HG02852 (cell line): Measurements from ENCODE around the gene PRKCA.
"Not testable (repeated sequence)": the region's sequence is repeated elsewhere in the genome, so short reads cannot be mapped to it uniquely, and the experiment has no call there.

ENCODE experiments used
- ATAC-seq: cut with Tn5 transposase; IDR thresholded peaks from one replicate; pipeline ENCODE4 v1.9.1; 2021; ENCODE audit warnings: mild to moderate bottlenecking, moderate library complexity; ENCODE audit not compliant: unreplicated experiment

Gene PRKCA

DNA sequence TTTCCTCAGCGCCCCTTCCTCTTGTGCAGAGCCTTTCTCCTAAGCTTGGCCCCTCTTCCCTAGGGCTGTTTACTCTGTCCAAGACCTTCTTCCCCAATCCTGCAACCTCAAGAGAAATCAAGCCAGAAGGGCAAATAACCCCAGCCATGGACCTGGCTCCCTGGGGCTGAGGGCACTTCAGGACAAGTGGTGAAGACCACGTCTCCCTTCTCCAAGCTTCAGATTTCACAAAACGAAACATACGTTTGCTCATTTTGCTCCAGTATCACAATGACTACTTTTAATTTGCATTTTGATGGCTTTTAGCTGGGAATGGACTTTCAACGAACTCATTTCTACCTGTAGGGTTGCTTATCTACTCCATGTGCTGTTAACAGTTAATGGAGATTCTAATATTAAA, 392.7 kb downstream of the PRKCA start:
- ATAC-seq, result no peak

GRCh38 chr17:66698270-66698669, 395.9 kb downstream of the PRKCA start:
- no peak for ATAC-seq

GRCh38 chr17:66701462-66701861, 399.0 kb downstream of the PRKCA start:
- no peak for ATAC-seq

GRCh38 chr17:66702106-66702936, 399.9 kb downstream of the PRKCA start:
- ATAC-seq, result no peak

DNA sequence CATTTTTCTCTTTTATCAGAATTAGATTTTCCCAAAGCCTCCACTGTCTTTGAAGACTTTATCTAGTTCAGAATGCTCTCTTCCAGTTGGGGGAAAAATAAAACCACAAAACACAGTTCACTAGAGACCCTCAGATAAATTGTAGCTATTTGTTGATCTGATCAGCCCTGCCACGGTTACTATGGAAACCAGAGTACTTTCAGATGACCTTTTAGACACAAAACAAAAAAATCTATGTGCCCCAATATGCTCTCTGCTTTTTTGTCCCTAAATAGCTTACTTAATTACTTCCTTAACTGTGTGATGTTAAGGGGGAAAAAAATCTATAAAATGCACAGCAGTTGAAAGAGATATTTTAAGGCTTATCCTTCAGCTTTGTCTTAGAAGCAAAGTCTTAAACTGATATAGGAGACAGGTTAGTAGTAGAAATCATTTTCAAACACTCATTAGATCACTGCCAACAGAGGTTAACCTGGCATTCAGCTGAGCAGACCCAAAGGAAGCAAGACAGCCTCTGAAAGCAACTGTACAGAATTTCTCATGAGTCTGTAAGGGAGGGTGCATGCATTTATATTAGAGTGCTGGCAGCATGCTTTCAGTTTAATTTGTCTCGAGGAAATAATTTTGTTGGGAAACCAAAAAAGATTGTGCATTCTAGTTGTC, 402.6 kb downstream of the PRKCA start:
- ATAC-seq, result no peak

- ATAC-seq, result no peak
Measured at GRCh38 chr17:66706851-66707450, 404.5 kb downstream of the PRKCA start.

DNA sequence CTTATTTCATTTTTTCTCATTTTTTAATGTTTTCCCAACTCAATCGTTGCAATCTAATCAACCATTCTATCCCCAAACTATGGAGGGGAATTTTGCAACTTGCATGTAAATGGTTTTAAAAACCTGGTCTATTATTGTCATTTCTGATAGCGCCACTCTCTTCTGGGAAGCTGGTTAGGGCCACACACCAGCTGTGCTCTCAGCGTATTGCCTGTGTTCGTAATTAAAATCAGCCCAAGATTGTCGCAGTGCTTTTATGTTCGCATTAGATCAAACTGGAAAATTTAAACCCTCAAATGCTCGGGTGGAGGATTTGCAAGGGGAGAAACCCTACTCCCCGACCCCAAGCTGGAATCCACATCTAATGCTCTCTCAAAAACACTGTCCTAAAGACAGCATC, 409.0 kb downstream of the PRKCA start:
- ATAC-seq, result no peak

DNA sequence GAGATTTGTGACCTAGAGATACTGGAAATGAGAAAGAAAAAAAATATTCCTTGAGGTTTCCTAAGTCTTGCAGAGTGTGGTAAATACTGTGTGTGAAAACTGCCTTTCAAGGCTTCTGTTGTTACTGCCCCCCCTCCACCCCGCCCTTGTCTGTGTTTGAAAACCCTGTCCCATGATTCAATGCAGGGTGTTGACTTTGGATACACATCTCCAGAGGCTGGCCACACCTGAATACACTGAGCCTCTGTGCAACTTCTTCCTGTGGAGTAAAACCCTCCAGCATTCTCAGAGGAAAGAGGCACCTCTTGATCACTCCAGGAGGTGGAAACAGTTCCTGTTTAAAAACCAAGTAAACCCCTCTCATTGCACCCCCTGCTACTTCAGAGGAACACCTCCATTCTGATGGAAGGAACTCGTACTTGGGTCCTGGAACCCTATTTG, 409.5 kb downstream of the PRKCA start:
- ATAC-seq, result no peak

- ATAC-seq, result no peak
Measured at GRCh38 chr17:66712453-66712852, 410.0 kb downstream of the PRKCA start.

- ATAC-seq, result not testable (repeated sequence)
Measured at GRCh38 chr17:66713021-66713532, 410.7 kb downstream of the PRKCA start.

DNA sequence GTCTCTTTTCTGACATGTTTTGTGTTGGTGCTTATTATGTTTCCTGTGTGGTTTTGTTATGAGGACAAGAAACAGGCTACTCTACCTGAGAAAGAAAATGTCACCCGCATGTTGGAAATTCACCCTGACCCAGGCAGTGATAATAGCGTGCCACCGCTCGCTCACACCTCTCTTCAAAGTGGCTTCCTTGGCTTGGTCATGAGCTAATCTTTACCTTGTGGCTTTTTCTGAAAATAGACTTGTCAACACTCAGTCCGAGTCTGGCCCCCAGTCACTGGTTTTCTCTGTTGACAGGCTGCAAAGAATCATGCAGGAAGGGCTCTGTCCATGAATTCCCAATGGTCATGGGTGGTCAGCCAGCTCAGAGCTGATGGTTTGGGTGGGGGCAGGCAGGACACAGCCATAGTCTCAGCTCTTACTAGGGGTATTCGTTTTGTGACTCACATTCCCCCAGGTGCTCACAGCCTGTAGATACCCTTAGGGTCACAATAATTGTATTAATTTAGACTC, 411.2 kb downstream of the PRKCA start:
- ATAC-seq, result peak; percentile 76

DNA sequence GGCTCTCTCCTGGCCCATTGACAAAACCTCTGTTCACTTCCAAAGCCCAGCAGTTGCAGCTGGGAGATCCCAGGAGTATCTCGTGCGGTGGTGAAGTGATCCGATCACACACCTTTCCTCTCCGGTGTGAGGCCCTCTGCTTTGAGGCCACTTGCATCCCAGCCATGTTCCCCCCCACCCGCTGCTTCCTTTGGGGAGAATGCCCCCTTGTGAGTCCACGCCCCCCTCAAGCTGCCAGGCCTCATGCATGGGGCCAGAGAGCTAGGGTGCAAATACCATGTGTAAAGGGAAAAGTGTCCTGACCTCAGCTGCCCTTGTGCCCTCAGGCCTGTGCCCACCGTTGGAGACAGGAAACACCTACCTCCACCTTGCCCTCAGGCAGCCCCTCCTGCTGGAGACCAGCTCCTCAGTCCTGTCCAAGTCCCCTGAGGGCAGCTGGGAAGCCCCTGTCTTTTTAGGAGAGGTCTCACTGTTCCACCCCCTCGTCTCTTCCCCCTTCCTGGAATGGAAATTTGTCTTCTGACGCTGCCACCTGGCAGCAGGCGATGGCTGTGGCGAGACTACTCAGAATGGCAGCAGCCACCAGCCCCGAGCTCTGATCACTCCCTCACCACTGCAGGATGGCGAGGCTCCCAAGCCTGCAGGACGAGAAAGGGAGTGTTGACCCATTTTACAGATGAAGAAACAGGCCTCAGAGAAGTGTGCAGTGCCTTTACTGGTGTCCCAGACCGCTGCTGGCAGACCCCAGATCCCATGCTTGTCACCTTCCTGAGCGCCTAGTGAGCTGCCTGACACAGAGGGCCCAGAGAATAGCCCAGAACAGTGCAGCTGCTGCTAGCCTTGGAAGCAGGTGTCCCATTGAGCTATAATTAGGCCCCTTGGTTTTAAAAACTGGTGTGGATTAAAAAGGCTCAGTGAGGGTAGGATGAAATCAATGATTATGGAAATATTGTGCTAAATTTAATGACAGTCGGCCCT, 411.9 kb downstream of the PRKCA start:
- ATAC-seq, result no peak

GRCh38 chr17:66715076-66715675, 412.8 kb downstream of the PRKCA start:
- ATAC-seq, result no peak

DNA sequence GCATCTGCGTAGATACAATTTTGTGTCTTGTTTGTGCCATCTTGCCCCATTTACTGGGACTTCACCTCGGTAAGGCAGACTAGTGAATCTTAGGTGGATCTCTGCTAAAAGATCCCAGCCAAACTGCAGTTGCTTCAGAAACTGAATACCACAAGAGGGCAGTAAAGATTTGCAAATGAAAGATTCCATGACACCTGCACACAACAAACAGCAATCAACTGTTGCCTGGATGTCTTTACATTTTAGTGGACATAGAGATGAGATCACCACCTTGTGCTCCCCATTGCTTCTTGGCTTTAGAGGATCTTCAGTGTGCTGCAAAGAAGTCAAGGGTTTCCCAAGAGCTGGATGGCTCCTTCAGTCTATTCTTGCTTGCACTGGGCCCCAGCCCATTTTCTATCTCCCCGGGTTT, 413.3 kb downstream of the PRKCA start:
- ATAC-seq, result no peak

DNA sequence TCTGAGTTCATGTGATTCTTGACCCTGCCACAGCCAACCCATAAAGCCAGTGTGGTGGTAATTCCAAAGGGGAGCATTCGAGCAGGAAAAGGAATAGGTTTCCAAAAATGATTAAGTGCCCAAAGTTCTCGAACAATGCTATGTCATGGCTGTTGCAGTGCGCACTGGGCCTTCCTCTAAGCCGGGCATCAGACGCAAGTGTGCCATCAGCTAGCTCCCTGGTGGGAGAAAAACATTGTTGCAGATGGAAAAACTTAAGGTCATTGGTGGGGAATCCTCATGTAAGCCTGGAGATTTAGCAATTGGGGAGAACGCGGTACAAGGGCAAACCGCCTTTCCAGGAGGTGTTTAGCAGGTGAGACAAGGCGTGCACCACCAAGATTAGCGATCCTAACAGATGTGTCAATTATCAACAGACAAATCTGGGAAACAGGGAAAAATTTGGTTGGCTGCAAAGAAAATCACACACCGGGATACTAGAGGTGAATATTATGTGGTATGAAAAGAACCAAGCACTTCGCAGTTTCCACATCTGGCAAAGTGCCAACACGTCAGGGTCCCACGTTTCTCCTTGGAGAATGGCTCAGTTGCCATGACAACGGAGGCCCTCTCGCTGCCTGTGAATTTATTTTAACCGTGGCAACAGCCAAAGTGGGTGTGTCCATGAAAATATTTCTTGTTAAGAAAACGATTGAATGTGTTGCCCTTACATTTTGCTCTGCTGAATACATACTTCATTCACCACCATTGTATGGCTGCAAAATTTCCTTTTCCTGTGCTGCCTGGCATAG, 414.0 kb downstream of the PRKCA start:
- ATAC-seq, result no peak

GRCh38 chr17:66717641-66718058, 415.2 kb downstream of the PRKCA start:
- ATAC-seq, result peak; percentile 41

- ATAC-seq, result no peak
Measured at GRCh38 chr17:66720027-66720426, 417.6 kb downstream of the PRKCA start.

GRCh38 chr17:66720567-66720966, 418.2 kb downstream of the PRKCA start:
- ATAC-seq, result no peak

DNA sequence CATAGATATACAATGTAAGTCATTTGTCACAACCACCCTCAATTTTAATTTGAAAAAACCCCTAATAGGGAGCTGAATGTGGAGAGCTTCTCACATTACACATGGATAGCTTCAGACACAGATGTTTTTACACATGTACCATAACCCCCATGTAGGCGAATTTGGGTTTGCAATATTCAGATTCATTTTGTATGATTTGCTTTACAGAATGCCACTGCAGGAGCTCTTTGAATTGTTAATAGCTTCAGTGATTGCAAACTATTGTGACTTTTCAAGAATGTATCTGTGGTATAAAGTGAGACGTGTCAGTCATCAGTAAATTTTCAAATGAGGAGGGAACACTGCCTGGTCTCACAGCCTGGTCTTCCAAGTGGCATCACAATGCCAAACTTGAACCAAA, 419.9 kb downstream of the PRKCA start:
- no peak for ATAC-seq
